Measurements from ENCODE around the gene CACFD1.
A peak's percentile ranks its signal among the peaks of the same experiment; 100 is the strongest.

CACFD1 gene

GRCh38 chr9:133459476-133460404, at the start of gene CACFD1:
CACFD1 (plus strand) TSS chr9:133459978; CDS start chr9:133460067, 89 bp downstream.
- peak; percentile 97 for DNase-seq (ENCODE audit: low spot score)

- DNase-seq (ENCODE audit: low spot score) = no peak
Measured at GRCh38 chr9:133415170-133415569, 44.6 kb upstream of the CACFD1 start.

DNA sequence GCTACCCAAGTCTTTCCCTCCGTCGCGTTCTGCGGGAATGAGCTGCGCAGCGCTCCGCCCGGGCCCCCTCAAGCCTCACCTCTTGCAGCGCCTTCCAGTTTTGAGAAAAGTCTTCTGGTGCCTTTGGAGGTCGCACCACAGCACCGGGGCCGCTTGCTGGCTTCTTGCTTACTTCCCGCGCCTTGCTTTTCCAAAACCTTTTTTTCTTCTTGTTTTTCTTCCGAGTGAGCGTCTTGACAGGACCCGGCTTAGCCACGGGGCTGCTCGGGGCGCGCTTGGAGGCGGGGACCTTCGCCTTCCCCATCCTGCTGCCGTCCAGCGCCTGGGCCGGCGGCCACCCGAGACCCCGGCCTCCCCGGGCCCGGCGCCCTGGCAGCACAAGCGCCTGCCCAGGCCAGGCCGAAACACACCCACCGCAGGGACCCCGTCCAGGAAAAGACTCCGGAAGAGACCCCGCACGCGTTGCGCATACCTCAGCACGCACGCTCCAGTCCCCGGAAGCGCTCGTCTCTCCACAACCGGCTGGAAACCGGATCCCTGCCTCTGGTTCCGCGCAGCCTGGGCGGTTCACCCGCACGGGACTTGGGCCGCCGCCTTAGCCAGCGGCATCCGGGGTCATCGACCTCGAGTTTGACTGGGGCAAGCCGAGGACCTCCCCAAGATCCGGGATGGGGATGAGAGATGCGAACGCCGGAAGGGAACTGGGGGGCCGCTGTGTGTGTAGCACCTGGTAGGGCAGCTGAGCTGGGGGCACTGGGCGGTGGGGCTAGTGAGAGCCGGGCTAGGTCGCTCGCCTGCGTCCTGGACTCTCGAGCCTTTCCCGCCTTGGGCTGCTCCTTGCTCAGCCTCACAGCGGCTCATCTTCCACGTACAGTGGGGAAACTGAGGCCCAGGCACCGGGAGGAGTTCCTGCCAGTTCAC, 42.0 kb upstream of the CACFD1 start, which contains the start of gene REXO4:
REXO4 (minus strand) TSS at position 470 of the 921 bp plus-strand sequence; CDS start at position 304, 166 bp downstream.
- DNase-seq (ENCODE audit: low spot score) = peak; percentile 92

- DNase-seq (ENCODE audit: low spot score) = no peak
Measured at GRCh38 chr9:133419005-133419404, 40.8 kb upstream of the CACFD1 start.

DNA sequence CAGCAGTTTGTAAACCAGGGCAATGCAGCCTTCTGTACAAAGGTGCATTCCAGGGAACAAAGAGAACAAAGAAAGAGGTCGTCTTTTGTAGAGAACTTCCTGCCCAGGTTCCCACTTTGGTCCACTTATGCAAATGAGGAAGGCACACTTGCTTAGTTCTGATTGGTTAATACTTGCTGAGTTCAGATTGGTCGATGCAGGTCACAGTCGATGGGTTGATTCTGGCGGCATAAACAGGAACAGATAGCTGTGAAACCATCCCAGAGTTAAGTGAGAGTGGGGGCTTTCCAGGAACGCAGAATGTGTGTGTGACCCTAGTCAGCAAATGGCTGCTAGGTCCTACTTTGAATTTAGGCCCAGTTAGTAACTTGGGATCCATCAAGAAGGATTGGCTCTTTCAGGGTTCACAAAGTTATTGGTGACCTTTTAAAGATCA, 39.4 kb upstream of the CACFD1 start:
- no peak for DNase-seq (ENCODE audit: low spot score)

GRCh38 chr9:133421615-133422542, 37.9 kb upstream of the CACFD1 start, which contains the start of gene ADAMTS13:
ADAMTS13 (plus strand) TSS chr9:133422367; CDS start chr9:133422444, 77 bp downstream.
- DNase-seq (ENCODE audit: low spot score) = no peak

DNA sequence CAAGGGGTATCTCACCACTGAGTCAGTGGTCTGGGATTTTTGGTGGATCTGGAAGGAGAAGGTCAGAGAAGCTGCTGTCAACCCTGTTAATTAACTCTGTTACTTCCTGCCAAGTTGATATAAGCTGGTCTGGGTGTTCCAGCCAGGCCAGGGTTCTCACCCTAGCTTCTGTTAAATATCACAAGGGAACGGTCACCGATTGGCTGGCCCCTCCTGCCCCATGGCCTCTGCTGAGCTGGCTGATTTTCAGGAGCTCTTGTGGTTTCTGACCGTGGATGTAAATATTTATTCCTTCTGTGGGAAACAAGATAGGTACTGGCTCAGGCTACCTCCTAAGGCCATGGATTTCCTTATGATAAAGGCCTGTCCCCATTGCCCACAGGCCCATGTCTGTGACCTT, 36.6 kb upstream of the CACFD1 start:
- no peak for DNase-seq (ENCODE audit: low spot score)

DNA sequence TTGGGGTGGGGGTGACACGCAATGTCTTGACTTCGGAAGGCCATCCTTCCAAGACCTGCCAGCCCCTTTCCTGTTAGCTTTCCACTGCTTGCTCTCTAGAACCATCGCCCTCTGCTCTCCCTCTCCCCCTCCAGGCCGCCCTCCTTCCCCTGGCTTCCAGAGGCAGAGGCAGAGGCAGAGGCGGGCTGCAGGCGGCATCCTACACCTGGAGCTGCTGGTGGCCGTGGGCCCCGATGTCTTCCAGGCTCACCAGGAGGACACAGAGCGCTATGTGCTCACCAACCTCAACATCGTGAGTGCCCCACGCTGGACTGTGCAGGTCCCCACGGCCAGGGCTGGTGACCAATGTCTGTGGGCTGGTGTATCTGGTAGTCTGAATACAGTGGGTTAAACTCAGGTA, 35.6 kb upstream of the CACFD1 start:
- DNase-seq (ENCODE audit: low spot score) = no peak

GRCh38 chr9:133425049-133425632, 34.6 kb upstream of the CACFD1 start:
- no peak for DNase-seq (ENCODE audit: low spot score)

DNA sequence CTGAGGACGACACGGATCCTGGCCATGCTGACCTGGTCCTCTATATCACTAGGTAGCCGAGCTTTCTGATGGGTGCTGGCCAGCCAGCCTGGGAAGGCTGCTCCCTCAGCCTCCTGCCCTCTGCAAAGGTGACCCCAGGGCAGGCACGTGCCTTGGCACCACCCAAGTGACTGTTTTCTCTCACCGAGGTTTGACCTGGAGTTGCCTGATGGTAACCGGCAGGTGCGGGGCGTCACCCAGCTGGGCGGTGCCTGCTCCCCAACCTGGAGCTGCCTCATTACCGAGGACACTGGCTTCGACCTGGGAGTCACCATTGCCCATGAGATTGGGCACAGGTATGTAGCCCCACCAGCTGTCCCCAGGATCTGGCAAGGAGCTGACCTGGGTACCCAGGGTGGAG, 33.8 kb upstream of the CACFD1 start:
- no peak for DNase-seq (ENCODE audit: low spot score)

DNA sequence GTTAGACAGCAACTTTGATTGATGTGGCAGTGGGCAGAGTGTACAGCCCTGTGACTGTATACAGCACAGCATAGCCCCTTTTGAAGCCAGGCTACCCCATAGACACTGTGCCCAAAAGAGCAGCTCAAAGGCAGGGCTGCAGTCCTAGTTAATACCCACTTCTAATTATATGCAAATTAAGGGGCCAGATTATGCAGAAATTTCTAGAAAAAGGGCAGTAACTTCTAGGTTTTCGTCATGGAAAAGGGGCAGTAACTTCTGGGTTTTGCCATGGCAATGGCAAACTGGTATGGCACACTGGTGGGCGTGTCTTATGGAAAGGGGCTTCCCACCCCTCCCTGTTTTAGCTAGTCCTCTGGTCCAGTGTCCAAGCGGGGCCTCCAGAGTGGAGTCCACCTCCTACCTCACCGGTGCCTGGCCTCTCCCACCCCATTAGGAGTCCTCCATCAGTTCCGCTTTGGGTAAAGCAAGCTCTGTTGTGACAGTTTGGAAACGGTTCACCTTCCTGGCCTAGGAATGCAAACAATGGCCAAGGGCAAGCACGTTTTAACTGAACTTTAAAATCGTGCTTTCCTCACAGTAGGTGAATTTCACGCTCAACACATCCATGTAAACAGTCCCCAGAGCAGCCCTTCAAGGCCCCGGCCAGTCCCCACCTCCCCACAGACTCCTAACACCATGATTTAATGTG, 32.0 kb upstream of the CACFD1 start:
- no peak for DNase-seq (ENCODE audit: low spot score)

- DNase-seq (ENCODE audit: low spot score) = no peak
Measured at GRCh38 chr9:133428617-133429101, 31.1 kb upstream of the CACFD1 start.

DNA sequence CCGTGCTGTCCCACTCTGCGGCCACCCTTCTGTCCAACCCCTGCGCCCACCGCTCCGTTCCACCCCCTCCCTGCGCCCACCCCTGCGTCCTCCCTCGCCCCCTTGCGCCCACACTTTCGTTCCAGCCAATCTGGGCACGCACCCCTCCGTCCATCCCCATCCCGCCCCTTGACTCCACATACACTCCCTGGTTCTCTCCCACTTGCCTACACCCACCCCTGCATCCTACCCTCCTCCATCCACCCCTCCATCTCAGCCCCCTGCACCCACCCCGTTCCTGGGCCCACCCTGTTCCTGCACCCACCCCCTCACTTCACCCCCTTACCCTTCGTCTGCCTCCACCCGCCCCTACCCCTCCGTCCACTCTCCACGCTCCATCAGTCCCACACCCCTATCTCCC, 30.6 kb upstream of the CACFD1 start:
- no peak for DNase-seq (ENCODE audit: low spot score)

DNA sequence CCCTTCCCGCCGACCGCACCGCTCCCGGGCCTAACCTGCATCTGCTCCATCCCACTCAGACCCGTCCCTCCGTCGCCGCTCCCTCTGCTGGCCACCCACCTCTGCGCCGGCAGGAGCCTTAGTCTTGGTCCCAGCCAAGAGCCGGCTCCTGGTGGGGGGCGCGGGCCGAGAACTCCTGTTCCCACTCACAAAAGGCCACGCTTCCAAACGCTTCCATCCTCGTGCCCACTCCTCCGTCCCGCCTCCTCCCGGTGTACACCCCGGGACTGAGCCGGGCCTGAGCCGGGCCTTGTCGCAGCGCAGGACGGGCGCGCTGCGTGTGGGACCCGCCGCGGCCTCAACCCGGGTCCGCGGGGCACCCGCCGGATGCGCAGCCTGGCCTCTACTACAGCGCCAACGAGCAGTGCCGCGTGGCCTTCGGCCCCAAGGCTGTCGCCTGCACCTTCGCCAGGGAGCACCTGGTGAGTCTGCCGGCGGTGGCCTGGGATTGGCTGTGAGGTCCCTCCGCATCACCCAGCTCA, 30.1 kb upstream of the CACFD1 start:
- DNase-seq (ENCODE audit: low spot score) = no peak

GRCh38 chr9:133430244-133430643, 29.5 kb upstream of the CACFD1 start:
- DNase-seq (ENCODE audit: low spot score) = no peak

DNA sequence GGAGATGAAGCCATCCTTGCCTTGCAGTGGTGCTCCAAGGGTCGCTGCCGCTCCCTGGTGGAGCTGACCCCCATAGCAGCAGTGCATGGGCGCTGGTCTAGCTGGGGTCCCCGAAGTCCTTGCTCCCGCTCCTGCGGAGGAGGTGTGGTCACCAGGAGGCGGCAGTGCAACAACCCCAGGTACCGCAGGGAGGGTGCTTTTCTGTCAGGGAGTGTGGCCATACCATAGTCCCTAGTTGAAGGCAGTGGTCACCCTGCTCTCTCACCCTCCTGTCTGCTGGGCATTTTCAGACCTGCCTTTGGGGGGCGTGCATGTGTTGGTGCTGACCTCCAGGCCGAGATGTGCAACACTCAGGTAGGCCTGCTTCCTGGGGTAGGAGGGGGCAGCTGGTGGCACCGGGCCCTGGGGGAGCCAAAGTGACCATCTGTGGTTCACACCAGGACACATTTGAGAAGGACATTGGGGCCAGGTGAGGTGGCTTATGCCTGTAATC, 26.4 kb upstream of the CACFD1 start:
- no peak for DNase-seq (ENCODE audit: low spot score)

DNA sequence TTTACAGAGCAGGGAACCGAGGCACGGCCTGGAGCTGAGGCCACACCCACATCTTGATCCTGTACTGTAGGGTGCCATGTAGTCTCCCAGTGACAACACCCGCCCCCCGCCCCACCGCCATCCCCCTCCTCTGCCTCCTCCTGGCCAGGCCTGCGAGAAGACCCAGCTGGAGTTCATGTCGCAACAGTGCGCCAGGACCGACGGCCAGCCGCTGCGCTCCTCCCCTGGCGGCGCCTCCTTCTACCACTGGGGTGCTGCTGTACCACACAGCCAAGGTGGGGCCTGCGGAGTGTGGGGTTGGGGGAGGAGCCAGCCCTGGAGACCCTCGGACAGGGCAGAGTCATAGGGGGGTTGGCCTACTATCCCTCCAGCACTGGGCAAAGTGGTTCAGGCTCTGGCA, 23.1 kb upstream of the CACFD1 start:
- DNase-seq (ENCODE audit: low spot score) = no peak

DNA sequence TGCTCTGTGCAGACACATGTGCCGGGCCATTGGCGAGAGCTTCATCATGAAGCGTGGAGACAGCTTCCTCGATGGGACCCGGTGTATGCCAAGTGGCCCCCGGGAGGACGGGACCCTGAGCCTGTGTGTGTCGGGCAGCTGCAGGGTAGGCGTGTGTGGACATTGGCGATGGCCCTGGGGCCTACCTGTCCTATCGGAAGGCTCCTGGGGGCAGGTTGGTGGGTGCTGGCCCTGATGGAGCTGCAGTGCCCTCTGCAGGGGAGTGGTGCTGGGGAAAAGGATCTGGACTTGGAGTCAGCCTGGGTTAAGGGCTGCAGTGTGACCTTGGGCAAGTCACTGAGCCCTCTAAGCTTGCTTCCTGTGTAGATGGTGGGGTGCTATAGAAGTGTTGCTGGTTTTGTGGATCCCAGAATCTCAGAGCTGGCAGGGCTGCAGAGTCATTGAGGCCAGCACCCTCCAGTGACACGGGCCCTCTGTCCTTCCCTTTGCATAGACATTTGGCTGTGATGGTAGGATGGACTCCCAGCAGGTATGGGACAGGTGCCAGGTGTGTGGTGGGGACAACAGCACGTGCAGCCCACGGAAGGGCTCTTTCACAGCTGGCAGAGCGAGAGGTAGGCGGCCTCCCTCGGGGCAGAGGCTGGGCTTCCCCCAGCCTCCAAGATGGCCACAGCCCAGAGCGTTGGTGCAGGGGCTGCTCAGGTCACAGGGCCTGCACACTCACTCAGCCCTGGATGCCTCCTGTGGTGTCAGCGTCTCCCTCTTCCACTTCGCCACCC, 21.8 kb upstream of the CACFD1 start:
- DNase-seq (ENCODE audit: low spot score) = no peak

GRCh38 chr9:133439337-133439736, 20.4 kb upstream of the CACFD1 start:
- no peak for DNase-seq (ENCODE audit: low spot score)
